B cell (primary cell): Measurements from ENCODE around the gene MYH14. TPM values are rescaled to one million over a fixed set of nuclear protein-coding genes. Genes with fewer than 3 reads are reported as not detected.

Experiments used
- ATAC-seq: fragments of 200-7000 bp; cut with Tn5 transposase; one replicate; pipeline ENCODE4 v1.10.0; 2021; ENCODE audit warnings: low read depth, mild to moderate bottlenecking, moderate number of reproducible peaks, moderate library complexity
- CTCF ChIA-PET: fragments of 350-600 bp; sonication (Branson Sonifier 250); formaldehyde crosslinking; loops from one replicate; lab custom pipeline; 2021; ENCODE audit warnings: antibody characterized with exemption, inconsistent platforms; lab: Charles Lee
- POLR2A ChIA-PET: fragments of 350-600 bp; sonication (Branson Sonifier 250); formaldehyde crosslinking; loops from one replicate; lab custom pipeline; 2021; ENCODE audit warnings: antibody characterized with exemption; lab: Charles Lee
- DNase-seq: peaks from one replicate; pipeline ENCODE4 v3.0.0; 2013
- H2AFZ ChIP-seq: 2 replicates; pipeline ENCODE4 v1.6.1; 2012; ENCODE audit warnings: mild to moderate bottlenecking, low read depth, low read length; ENCODE audit not compliant: insufficient read depth, poor library complexity, severe bottlenecking
- H3K27ac ChIP-seq, 2 donors: 1 replicate in 1 of 2; 2 replicates in 1 of 2; pipeline ENCODE4 v1.5.1; 2012 to 2013; ENCODE audit warnings: low read length in 2 of 2, mild to moderate bottlenecking in 2 of 2, moderate library complexity in 1 of 2
- H3K27me3 ChIP-seq, 4 experiments: fragments of 200-600 bp in 1 of 4; sonication (generic) in 1 of 4; replicated peaks in 1 of 4; 1 replicate in 2 of 4; 2 replicates in 2 of 4; pipeline versions ENCODE4 v1.6.1 to v1.7.0; 2013 to 2016; ENCODE audit warnings: low read length in 3 of 4, mild to moderate bottlenecking in 2 of 4, mixed read lengths in 1 of 4, moderate library complexity in 1 of 4; ENCODE audit not compliant: insufficient read depth in 4 of 4, control insufficient read depth in 3 of 4; ENCODE audit errors: control extremely low read depth in 1 of 4
- H3K36me3 ChIP-seq, 2 experiments: replicated peaks in 1 of 2; 1 replicate in 1 of 2; 2 replicates in 1 of 2; pipeline versions ENCODE4 v1.6.1 to v1.7.1; 2013; ENCODE audit warnings: low read length in 1 of 2; ENCODE audit not compliant: insufficient read depth in 2 of 2, control insufficient read depth in 1 of 2; ENCODE audit errors: control extremely low read depth in 1 of 2, extremely low read depth in 1 of 2
- H3K4me1 ChIP-seq, 2 donors: fragments of 200-600 bp in 1 of 2; sonication (generic) in 1 of 2; 1 replicate in 1 of 2; 2 replicates in 1 of 2; pipeline versions ENCODE4 v1.5.1 to v1.6.1; 2013 to 2017; ENCODE audit warnings: low read length in 2 of 2; ENCODE audit not compliant: control insufficient read depth in 2 of 2, insufficient read depth in 2 of 2
- H3K4me2 ChIP-seq: replicated peaks from 2 replicates; pipeline ENCODE3; 2012; ENCODE audit warnings: mild to moderate bottlenecking, low read depth, low read length; ENCODE audit not compliant: poor library complexity, severe bottlenecking
- H3K4me3 ChIP-seq, 5 experiments: fragments of 200-600 bp in 1 of 5; sonication (generic) in 1 of 5; 1 replicate in 3 of 5; 2 replicates in 2 of 5; pipeline versions ENCODE4 v1.5.1 to v1.7.0; 2011 to 2016; ENCODE audit warnings: low read length in 4 of 5, mild to moderate bottlenecking in 4 of 5, low read depth in 2 of 5, control low read depth in 1 of 5, moderate library complexity in 1 of 5; ENCODE audit not compliant: insufficient read depth in 1 of 5; ENCODE audit errors: control extremely low read depth in 1 of 5, extremely low read depth in 1 of 5
- H3K79me2 ChIP-seq: fragments of 200-600 bp; sonication (generic); one replicate; pipeline ENCODE4 v1.6.0; 2016; ENCODE audit warnings: low read length; ENCODE audit not compliant: control insufficient read depth, insufficient read depth
- H3K9ac ChIP-seq: fragments of 200-600 bp; sonication (generic); 2 replicates; pipeline ENCODE4 v1.6.1; 2017; ENCODE audit warnings: mild to moderate bottlenecking, low read length, moderate library complexity
- H3K9me3 ChIP-seq, 3 donors: one replicate each; pipeline versions ENCODE4 v1.6.1 to v1.7.1; 2013; ENCODE audit warnings: low read length in 2 of 3; ENCODE audit not compliant: control insufficient read depth in 2 of 3, insufficient read depth in 1 of 3; ENCODE audit errors: control extremely low read depth in 1 of 3
- H4K20me1 ChIP-seq: 2 replicates; pipeline ENCODE4 v1.6.0; 2012; ENCODE audit warnings: mild to moderate bottlenecking, low read length; ENCODE audit not compliant: insufficient read depth, control insufficient read depth, poor library complexity, severe bottlenecking
- H3K27ac Mint-ChIP-seq: one replicate; pipeline ENCODE4 v1.8.0; 2021; ENCODE audit warnings: mixed read lengths
- H3K27me3 Mint-ChIP-seq: one replicate; pipeline ENCODE4 v1.8.0; 2021; ENCODE audit warnings: mixed read lengths
- H3K4me1 Mint-ChIP-seq: one replicate; pipeline ENCODE4 v1.8.0; 2021; ENCODE audit warnings: mixed read lengths
- H3K4me3 Mint-ChIP-seq: one replicate; pipeline ENCODE4 v1.8.0; 2021; ENCODE audit warnings: mixed read lengths
- H3K9me3 Mint-ChIP-seq: one replicate; pipeline ENCODE4 v1.8.0; 2022; ENCODE audit warnings: mixed read lengths; ENCODE audit not compliant: insufficient read depth
- CTCF ChIP-seq: fragments of 200-600 bp; IDR thresholded peaks from one replicate; pipeline ENCODE4 v1.8.0; 2022; ENCODE audit warnings: antibody characterized with exemption, mild to moderate bottlenecking
- EZH2 ChIP-seq: IDR thresholded peaks from 2 replicates; pipeline ENCODE4 v1.6.1; 2012; ENCODE audit warnings: borderline replicate concordance, low read depth, mild to moderate bottlenecking, moderate library complexity, low read length; ENCODE audit not compliant: insufficient read depth, poor library complexity, severe bottlenecking
- WGBS: methylation state at CpG from one replicate; pipeline ENCODE4 v1.1.5; 2013; ENCODE audit warnings: missing lambda C conversion rate; ENCODE audit not compliant: insufficient coverage; 5-methylcytosine and 5-hydroxymethylcytosine counted together
- intact Hi-C: fragments of 100-400 bp; cut with micrococcal nuclease; formaldehyde crosslinking; loops from one replicate; pipeline ENCODE4 v1.10.0; 2022
- polyA plus RNA-seq: library from polyadenylated mRNA; depleted of rRNA; stranded (reverse); fragments of >200 nt; gene quantifications from 2 replicates; pipeline ENCODE4 v1.2.3, GENCODE V29; 2012
- total RNA-seq, 2 donors: library from RNA; stranded (reverse); fragments of 120-200 nt in 1 of 2; gene quantifications; 1 replicate in 1 of 2; 2 replicates in 1 of 2; pipeline versions ENCODE4 v1.2.3 to v1.2.4, GENCODE V29; 2013 to 2022

MYH14 gene
- total and polyA plus RNA-seq, 2 donors (not counting 1 experiment from before 2014, with no cell fraction given), result not detected

- Histone ChIP-seq H3K9me3 (peaks cover 0 to 31% (median 15%) of the 10 kb centered on the region in 3 donors), H2AFZ (no peak overlapping the region), H3K79me2 (no peaks in the 10 kb centered on the region), H3K36me3 (no peaks in the 10 kb centered on the region), H3K9ac (no peak overlapping the region), H3K4me3 (no peak overlapping the region), H3K27ac (no peak overlapping the region), H3K4me2 (no peak overlapping the region), H4K20me1 (no peaks in the 10 kb centered on the region), H3K4me1 (no peaks in the 10 kb centered on the region), H3K27me3 (no peaks in the 10 kb centered on the region)
- H3K27me3 Mint-ChIP-seq, result peaks cover 10% of the 10 kb centered on the region
- ChIA-PET POLR2A (no interaction called here), CTCF (interaction anchor here (1.2 to 1.5 kb wide), 2 partner anchors 531 to 534 kb away, joined by 3 to 4 read pairs; no protein-coding TSS in a partner anchor)
- no peak overlapping the region for H3K4me3 Mint-ChIP-seq
- ATAC-seq, result no peak
- H3K27ac Mint-ChIP-seq, result no peak overlapping the region
- peaks cover 2% of the 10 kb centered on the region for H3K9me3 Mint-ChIP-seq
- no peak for TF ChIP-seq CTCF
- no peak for TF ChIP-seq EZH2
- H3K4me1 Mint-ChIP-seq, result peaks cover 5% of the 10 kb centered on the region
- no peak for DNase-seq
- WGBS, result 75% methylated on average over 15 of the region's 16 CpGs
- intact Hi-C loops, result no loop called here
Measured at GRCh38 chr19:50249636-50250035, 46.2 kb downstream of the MYH14 start.

GRCh38 chr19:50250450-50251136 is 47.2 kb downstream of the MYH14 start:
- Histone ChIP-seq H2AFZ (no peak overlapping the region), H3K79me2 (no peaks in the 10 kb centered on the region), H3K27me3 (peaks cover 0 to 2% (median 0%) of the 10 kb centered on the region in 4 experiments), H3K9me3 (peaks cover 0 to 37% (median 15%) of the 10 kb centered on the region in 3 donors), H3K4me2 (no peak overlapping the region), H3K4me1 (no peaks in the 10 kb centered on the region), H3K9ac (no peak overlapping the region), H4K20me1 (no peaks in the 10 kb centered on the region), H3K36me3 (no peaks in the 10 kb centered on the region), H3K27ac (no peak overlapping the region), H3K4me3 (no peak overlapping the region)
- intact Hi-C loops, result no loop called here
- Mint-ChIP-seq H3K4me1 (peaks cover 5% of the 10 kb centered on the region), H3K27ac (no peak overlapping the region), H3K27me3 (peaks cover 17% of the 10 kb centered on the region), H3K4me3 (no peak overlapping the region), H3K9me3 (peaks cover 2% of the 10 kb centered on the region)
- WGBS, result 97% methylated on average over 14 of the region's 15 CpGs
- CTCF ChIA-PET, result interaction anchor here (0.5 to 1.5 kb wide), 3 partner anchors 207 to 533 kb away, joined by 3 to 4 read pairs (median 3); no protein-coding TSS in a partner anchor
- no peak for TF ChIP-seq CTCF
- no peak for TF ChIP-seq EZH2
- DNase-seq (no peak), ATAC-seq (no peak)
- POLR2A ChIA-PET, result no interaction called here
